Activated CD4-positive, CD25-positive, alpha-beta regulatory T cell treated with anti-CD3 and anti-CD28 coated beads, Interleukin-2, amount 50 U/mL, for 16 hours (primary cell): Measurements from ENCODE around the gene ZNF581.

Source experiments
- DNase-seq: peaks from one replicate; pipeline ENCODE4 v3.0.0-alpha.2; 2020; ENCODE audit warnings: low read depth, low spot score

The ZNF581 gene

GRCh38 chr19:55648585-55649267 lies 5.3 kb downstream of the ZNF581 start:
- no peak for DNase-seq

GRCh38 chr19:55649268-55650125 lies 6.0 kb downstream of the ZNF581 start:
- DNase-seq: no peak

- no peak for DNase-seq
These were observed 6.7 kb downstream of the ZNF581 start for GRCh38 chr19:55650126-55650557.

GRCh38 chr19:55650602-55651230 lies 7.3 kb downstream of the ZNF581 start:
- no peak for DNase-seq

- DNase-seq: no peak
These were observed 7.8 kb downstream of the ZNF581 start for GRCh38 chr19:55651236-55651635.

GRCh38 chr19:55652311-55653128 lies 9.1 kb downstream of the ZNF581 start:
- no peak for DNase-seq

GRCh38 chr19:55653651-55654322 lies 10.3 kb downstream of the ZNF581 start:
- DNase-seq: peak; percentile 99

- peak; percentile 97 for DNase-seq
These were observed 10.9 kb downstream of the ZNF581 start for GRCh38 chr19:55654323-55654867.

GRCh38 chr19:55654868-55655647 lies 11.6 kb downstream of the ZNF581 start, which contains the start of gene U2AF2:
TSS of gene U2AF2 (plus strand) at chr19:55655035. CDS start at chr19:55655105, 70 bp downstream.
- DNase-seq: peak; percentile 90

GRCh38 chr19:55655648-55656040 lies 12.2 kb downstream of the ZNF581 start:
- DNase-seq: no peak

- no peak for DNase-seq
These were observed 13.1 kb downstream of the ZNF581 start for GRCh38 chr19:55656552-55656951.

GRCh38 chr19:55656988-55657747 lies 13.7 kb downstream of the ZNF581 start:
- no peak for DNase-seq

- no peak for DNase-seq
These were observed 15.5 kb downstream of the ZNF581 start for GRCh38 chr19:55658846-55659459.

GRCh38 chr19:55659822-55660221 lies 16.4 kb downstream of the ZNF581 start:
- no peak for DNase-seq

GRCh38 chr19:55660404-55660803 lies 17.0 kb downstream of the ZNF581 start:
- no peak for DNase-seq

GRCh38 chr19:55660991-55661390 lies 17.5 kb downstream of the ZNF581 start:
- no peak for DNase-seq

- no peak for DNase-seq
These were observed 18.4 kb downstream of the ZNF581 start for GRCh38 chr19:55661826-55662225.

- DNase-seq: no peak
These were observed 20.5 kb downstream of the ZNF581 start for GRCh38 chr19:55663846-55664536.
